HG03159 (cell line): ENCODE measurements around the gene PMEPA1.

Source experiments
- ATAC-seq: cut with Tn5 transposase; IDR thresholded peaks from one replicate; pipeline ENCODE4 v1.9.1; 2021; ENCODE audit warnings: mild to moderate bottlenecking, moderate library complexity; ENCODE audit not compliant: unreplicated experiment

PMEPA1 gene

DNA sequence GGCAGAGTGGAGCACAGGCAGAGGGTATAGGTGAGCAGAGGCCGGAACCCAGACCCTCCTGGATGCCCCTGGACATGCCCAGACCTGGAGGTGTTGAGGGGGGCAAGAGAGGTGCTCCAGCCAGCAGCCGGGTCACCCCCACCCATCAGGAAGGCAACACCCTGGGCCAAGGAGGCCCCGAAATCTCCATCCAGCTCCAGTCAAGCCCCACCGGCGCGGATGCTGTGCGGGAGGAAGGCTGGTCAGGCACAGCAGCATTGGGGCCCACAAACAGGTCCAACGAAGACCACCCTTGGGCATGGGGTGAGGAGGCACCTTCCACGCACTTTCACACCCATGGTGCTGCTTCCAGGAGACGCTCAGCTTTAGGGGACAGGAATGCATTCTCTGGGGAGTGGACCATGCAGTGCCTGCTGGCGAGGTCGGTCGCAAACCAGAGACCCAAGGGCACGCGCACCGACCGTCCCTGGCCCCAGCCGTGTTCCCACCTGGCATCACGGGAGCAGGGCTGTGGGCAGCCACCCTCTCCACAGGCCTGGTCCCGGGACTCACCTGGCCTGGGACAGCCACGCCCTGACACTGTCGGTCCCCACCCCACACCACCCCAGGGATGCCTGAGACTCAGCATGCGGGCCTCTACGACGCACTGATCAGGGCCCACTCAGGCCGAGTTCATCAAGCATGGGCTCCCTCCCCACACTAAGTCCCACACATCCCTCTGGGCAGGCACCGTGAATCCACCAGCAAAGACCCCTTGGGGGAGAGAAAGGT is 45.9 kb downstream of the PMEPA1 start:
- no peak for ATAC-seq

DNA sequence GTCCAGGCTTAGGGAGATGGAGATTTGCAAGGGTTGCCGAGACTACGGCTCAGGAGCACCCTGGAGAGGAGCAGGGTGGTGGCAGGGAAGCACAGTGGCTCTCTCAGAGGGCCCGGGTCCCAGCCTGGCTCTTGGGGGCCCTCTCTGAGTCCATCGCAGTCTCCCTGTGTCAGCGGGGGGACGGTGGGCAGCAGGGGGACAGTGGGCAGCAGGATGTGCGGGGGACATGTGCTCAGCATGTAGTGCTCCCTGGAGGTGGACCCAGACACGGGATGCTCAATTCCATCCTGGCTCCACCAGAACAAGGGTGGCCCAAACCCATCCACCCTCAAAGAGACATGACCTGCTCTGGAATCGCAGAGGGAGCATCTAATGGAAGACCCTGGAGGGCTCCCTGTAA is 46.6 kb downstream of the PMEPA1 start:
- no peak for ATAC-seq

- ATAC-seq: no peak
Measured at GRCh38 chr20:57662456-57663240, 47.2 kb downstream of the PMEPA1 start.

- ATAC-seq: no peak
Measured at GRCh38 chr20:57661746-57662455, 47.9 kb downstream of the PMEPA1 start.

GRCh38 chr20:57660922-57661745 is 48.7 kb downstream of the PMEPA1 start:
- no peak for ATAC-seq

GRCh38 chr20:57660181-57660921 is 49.5 kb downstream of the PMEPA1 start:
- no peak for ATAC-seq

DNA sequence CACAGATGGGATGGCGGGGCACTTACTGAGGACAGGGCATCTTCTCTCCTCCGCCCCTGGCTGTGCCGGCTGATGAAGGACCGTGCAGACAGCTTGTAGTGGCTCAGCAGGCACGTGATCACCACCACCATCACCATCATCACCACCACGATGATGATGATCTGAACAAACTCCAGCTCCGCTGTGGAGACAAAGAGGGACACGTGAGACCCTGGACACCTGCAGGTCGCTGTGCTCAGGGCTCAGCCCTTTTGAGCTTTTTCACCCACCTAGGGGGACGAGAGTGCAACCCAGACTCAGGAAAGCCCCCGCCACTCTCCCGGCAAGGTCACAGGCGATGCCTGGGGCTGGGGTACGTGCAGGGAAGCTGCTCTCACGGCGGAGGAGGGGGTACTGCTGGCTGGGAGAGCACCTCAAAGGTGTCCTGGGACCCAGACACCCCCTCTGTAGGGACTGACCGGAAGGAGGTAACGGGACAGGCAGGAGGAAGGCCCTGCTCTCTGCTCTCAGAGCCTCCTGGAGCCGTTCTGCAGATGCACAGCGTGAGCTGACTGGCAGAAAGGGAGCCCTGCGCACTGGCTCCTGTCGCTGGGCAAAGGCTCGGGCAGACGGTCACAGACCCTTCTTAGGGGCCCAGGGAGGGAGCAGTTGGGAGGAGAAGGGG is 50.2 kb downstream of the PMEPA1 start:
- no peak for ATAC-seq

GRCh38 chr20:57658833-57659516 is 50.8 kb downstream of the PMEPA1 start:
- ATAC-seq: no peak

GRCh38 chr20:57658447-57658832 is 51.4 kb downstream of the PMEPA1 start:
- ATAC-seq: no peak

DNA sequence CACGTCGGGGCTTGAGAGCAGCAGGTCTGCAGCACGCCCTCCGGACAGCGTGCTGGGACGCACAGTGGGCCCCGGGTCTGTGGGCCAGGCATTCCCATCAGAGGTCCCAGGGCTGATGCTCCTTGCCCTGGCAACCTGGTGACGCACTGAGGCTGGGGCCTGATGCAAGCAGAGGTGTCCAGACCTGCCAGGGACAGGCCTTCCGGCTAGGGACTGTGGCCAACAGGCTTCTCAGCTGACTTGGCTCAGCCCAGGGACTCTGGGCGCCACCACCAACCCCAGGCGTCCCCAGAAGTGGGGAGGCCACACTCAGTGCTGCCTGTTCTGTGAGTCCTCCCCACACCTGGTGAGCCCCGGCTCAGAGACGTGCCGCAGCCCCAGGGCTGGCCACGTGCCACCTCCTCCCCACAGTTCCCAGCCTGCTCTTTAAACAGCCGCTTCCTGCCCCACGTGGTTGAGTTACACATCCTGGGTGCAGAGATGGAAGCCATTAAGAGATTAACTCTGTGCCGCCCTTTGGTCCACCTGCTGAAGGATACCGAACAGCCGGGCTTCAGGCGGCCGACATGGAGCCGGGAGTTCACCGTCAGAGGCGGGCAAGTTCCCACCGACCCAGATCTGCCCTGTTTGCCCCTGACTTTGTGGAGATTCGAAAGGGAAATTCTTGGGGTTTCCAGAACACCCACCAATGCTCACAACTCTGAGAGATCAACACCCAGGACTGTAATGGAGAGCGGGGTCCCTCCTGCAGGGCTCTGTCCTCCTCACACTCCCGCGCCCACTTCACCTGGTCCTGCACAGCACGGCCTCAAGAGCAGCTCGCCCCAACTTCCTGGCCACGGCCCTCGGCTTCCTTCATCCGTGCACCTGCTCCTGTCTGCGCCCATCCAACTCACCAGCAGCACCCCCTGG is 52.0 kb downstream of the PMEPA1 start:
- no peak for ATAC-seq

DNA sequence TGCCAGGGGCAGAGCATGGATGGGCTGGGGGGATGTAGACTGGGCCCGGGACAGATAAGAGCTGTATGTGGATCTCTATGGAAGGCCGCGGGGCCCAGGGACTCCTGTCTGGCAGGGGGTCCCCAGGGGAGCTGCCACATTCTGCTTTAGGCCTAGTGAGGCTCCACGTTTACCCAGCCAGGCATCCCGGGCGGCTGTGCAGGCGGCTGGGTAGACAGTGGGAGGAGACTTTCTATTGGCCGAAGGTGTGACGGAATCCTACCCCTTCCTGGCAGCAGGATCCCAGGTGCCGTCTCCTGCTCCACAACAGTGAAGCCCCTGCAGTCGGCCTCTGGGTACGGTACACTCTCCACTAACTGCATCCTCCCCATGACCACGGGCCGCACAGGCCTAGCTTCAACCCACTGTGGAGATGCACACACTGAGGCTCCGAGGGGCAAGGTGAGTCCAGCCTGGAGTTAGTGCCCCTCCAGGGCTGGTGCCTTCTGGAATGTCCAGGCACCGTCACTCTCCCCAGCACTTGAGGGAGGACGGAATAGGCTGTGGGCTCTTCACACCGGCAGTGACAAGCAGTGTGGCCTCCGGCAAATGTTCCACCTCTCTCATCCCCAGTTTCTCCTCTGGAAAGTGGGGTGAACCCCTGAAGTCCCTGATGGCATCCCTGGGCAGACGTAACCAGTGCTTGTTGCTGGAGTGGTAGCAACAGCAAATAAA is 52.8 kb downstream of the PMEPA1 start:
- no peak for ATAC-seq

GRCh38 chr20:57656252-57656820 is 53.5 kb downstream of the PMEPA1 start:
- no peak for ATAC-seq

DNA sequence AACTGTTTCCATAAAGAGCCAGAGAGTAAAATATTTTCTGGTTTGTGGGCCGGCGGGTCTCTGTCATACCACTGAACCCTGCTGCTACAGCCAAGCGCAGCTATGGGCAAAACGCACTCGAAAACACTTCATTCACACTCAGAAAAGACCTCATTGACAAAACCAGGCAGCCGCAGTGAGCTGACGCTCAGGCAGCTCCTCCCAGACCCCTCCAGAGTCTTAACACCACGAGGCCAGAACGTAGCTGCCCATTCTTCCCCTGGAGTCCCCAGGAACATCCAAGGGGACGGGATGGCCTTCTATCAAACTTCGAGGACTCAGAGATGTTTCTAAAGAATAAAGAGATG is 54.0 kb downstream of the PMEPA1 start:
- no peak for ATAC-seq

- no peak for ATAC-seq
Measured at GRCh38 chr20:57654998-57655808, 54.6 kb downstream of the PMEPA1 start.

- ATAC-seq: no peak
Measured at GRCh38 chr20:57654363-57654997, 55.3 kb downstream of the PMEPA1 start.

DNA sequence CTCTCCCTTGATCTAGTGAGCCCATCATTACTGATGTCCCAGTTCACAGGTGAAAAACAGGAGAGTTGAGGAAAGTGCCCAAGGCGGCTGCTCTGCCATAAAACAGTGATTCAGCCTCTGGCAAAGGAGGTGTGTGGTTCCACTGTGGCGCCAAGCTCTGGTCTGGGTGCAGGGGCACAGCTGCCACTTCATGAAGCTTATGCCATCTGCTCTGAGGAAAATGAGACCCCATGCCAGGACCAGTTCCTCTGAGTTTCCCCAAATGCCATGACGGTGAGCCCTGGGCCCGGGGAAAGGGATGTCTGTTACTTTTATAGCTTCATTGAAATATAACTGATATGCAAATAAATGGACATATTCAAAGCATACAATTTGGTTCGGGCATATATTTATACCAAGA is 55.9 kb downstream of the PMEPA1 start:
- no peak for ATAC-seq
